Measurements from ENCODE around the gene ABLIM1. TPM values are rescaled to one million over a fixed set of nuclear protein-coding genes. Genes with fewer than 3 reads are reported as not detected.

The ABLIM1 gene
- total and polyA plus RNA-seq, 10 of the 15 experiments (the other 5 are each of a cell fraction or from before 2014, with no cell fraction given), result 14.2 to 50.5 (median 28.1) TPM

GRCh38 chr10:114388275-114388674 is 269.8 kb downstream of the ABLIM1 start (continued):
- no peak for TF ChIP-seq CEBPZ (IDR thresholded peaks at IDR 0.05; ENCODE audit: low read depth, low read length)
- TF ChIP-seq SRF (IDR thresholded peaks at IDR 0.05; ENCODE audit: low read depth in 2 of 2, low read length in 2 of 2), result no peak
- TF ChIP-seq MEF2A (IDR thresholded peaks at IDR 0.05; ENCODE audit: insufficient read depth, low read depth, low read length), result peak; percentile 93
- no peak; the same call in 1 of the 2 replicates for TF ChIP-seq MTA2 (IDR thresholded peaks at IDR 0.05; ENCODE audit: low read depth)
- TF ChIP-seq, protein P1, sequence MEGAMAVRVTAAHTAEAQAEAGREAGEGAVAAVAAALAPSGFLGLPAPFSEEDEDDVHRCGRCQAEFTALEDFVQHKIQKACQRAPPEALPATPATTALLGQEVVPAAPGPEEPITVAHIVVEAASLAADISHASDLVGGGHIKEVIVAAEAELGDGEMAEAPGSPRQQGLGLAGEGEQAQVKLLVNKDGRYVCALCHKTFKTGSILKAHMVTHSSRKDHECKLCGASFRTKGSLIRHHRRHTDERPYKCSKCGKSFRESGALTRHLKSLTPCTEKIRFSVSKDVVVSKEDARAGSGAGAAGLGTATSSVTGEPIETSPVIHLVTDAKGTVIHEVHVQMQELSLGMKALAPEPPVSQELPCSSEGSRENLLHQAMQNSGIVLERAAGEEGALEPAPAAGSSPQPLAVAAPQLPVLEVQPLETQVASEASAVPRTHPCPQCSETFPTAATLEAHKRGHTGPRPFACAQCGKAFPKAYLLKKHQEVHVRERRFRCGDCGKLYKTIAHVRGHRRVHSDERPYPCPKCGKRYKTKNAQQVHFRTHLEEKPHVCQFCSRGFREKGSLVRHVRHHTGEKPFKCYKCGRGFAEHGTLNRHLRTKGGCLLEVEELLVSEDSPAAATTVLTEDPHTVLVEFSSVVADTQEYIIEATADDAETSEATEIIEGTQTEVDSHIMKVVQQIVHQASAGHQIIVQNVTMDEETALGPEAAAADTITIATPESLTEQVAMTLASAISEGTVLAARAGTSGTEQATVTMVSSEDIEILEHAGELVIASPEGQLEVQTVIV (IDR thresholded peaks at IDR 0.05; ENCODE audit: borderline replicate concordance, partially characterized antibody), result no peak
- TF ChIP-seq HDGF (IDR thresholded peaks at IDR 0.05), result no peak
- TF ChIP-seq HCFC1 (IDR thresholded peaks at IDR 0.05; ENCODE audit: low read length), result no peak
- no peak for TF ChIP-seq NRF1 (conservative IDR thresholded peaks at IDR 0.05; ENCODE audit: low read depth, low read length)
- peak; percentile 79; the same call in 1 of the 2 replicates for TF ChIP-seq PAX5 (IDR thresholded peaks at IDR 0.05; ENCODE audit: borderline replicate concordance, low read depth, low read length)
- TF ChIP-seq RFX5 (IDR thresholded peaks at IDR 0.05; ENCODE audit: low read depth, low read length), result no peak
- no peak for TF ChIP-seq ESRRA (IDR thresholded peaks at IDR 0.05; ENCODE audit: low read length)
- TF ChIP-seq ZNF384 (IDR thresholded peaks at IDR 0.05; ENCODE audit: borderline replicate concordance, low read depth, low read length), result no peak
- TF ChIP-seq, protein P2, sequence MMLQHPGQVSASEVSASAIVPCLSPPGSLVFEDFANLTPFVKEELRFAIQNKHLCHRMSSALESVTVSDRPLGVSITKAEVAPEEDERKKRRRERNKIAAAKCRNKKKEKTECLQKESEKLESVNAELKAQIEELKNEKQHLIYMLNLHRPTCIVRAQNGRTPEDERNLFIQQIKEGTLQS (IDR thresholded peaks at IDR 0.05; ENCODE audit: borderline replicate concordance, extremely low read depth, low read depth, low read length), result no peak
- no peak for TF ChIP-seq NR2C1 (IDR thresholded peaks at IDR 0.05)
- no peak for TF ChIP-seq PBX3 (IDR thresholded peaks at IDR 0.05; ENCODE audit: insufficient replicate concordance, low read depth, low read length)
- TF ChIP-seq SREBF1 (IDR thresholded peaks at IDR 0.05; ENCODE audit: low read length), result no peak
- TF ChIP-seq TARDBP (IDR thresholded peaks at IDR 0.05; ENCODE audit: borderline replicate concordance), result no peak
- TF ChIP-seq EGR1 (IDR thresholded peaks at IDR 0.05; ENCODE audit: borderline replicate concordance in 1 of 2, low read depth in 2 of 2, low read length in 2 of 2), result no peak
- no peak; the same call in 1 of the 2 replicates for TF ChIP-seq PML (IDR thresholded peaks at IDR 0.05; ENCODE audit: low read length)
- TF ChIP-seq, protein P3, sequence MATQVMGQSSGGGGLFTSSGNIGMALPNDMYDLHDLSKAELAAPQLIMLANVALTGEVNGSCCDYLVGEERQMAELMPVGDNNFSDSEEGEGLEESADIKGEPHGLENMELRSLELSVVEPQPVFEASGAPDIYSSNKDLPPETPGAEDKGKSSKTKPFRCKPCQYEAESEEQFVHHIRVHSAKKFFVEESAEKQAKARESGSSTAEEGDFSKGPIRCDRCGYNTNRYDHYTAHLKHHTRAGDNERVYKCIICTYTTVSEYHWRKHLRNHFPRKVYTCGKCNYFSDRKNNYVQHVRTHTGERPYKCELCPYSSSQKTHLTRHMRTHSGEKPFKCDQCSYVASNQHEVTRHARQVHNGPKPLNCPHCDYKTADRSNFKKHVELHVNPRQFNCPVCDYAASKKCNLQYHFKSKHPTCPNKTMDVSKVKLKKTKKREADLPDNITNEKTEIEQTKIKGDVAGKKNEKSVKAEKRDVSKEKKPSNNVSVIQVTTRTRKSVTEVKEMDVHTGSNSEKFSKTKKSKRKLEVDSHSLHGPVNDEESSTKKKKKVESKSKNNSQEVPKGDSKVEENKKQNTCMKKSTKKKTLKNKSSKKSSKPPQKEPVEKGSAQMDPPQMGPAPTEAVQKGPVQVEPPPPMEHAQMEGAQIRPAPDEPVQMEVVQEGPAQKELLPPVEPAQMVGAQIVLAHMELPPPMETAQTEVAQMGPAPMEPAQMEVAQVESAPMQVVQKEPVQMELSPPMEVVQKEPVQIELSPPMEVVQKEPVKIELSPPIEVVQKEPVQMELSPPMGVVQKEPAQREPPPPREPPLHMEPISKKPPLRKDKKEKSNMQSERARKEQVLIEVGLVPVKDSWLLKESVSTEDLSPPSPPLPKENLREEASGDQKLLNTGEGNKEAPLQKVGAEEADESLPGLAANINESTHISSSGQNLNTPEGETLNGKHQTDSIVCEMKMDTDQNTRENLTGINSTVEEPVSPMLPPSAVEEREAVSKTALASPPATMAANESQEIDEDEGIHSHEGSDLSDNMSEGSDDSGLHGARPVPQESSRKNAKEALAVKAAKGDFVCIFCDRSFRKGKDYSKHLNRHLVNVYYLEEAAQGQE (IDR thresholded peaks at IDR 0.05; ENCODE audit: low read depth, low read length), result no peak
- no peak for TF ChIP-seq TBL1XR1 (IDR thresholded peaks at IDR 0.05; ENCODE audit: low read depth, low read length)
